Measurements from ENCODE around the gene CYB5R3.
"Not testable (repeated sequence)": the region's sequence is repeated elsewhere in the genome, so short reads cannot be mapped to it uniquely, and the experiment has no call there.

The CYB5R3 gene

DNA sequence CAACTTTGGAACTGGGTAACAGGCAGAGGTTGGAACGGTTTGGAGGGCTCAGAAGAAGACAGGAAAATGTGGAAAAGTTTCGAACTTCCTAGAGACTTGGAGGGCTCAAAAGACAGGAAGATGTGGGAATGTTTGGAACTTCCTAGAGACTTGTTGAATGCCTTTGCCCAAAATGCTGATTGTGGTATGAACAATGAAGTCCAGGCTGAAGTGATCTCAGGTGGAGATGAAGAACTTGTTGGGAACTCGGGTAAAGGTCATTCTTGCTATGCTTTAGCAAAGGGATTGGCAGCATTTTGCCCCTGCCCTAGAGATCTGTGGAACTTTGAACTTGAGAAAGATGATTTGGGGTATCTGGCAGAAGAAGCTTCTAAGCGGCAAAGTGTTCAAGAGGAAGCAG lies 28.7 kb upstream of the CYB5R3 start:
- DNase-seq = not testable (repeated sequence)

DNA sequence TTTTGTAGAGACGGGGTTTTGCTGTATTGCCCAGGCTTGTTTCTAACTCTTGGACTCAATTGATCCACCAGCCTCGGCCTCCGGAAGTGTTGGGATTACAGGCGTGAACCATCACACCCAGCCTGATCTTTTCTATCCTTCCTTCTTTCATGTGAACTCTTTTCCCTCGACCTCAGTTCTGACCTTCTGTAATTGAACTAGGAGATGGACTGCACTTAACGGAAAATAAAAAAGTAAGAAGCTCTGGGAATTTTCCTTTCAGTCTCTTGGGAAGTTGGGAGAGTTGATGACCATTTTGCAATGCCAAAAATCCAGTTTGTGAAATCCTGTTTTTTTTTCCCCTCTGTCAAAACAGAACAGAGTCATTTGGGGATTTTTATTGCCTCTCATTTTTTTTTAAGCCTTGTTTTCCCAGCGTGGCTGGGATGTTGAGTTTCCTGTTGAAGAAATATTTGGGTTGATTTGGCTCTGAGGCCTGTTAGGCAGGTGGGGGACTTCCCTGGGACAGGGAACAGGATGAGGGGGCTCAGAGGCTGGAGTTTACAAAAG lies 26.9 kb upstream of the CYB5R3 start:
- DNase-seq = no peak

DNA sequence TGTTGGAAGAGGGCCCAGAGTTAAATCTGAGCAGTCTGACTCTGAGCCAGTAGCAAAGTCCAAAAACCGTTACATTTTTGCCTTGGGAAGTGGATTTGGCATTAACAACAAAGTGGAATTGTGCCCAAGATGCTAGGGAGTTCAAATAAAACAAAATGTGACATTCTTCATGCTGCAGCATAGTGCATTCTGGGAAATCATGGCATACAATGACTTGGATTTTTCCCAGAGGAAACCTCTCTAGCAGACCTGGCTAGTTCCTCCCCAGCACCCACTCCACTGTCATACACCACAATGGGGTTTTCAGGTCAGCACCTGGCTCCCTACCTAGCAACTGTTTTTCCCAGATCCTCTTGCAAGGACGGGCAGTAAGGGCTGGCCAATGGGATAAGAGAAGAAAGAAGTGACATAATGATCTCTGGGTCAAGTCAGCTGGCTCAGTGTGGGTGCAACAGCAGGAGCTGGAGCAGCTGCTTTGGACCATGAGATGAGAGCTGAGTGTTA lies 24.8 kb upstream of the CYB5R3 start:
- DNase-seq = no peak

DNA sequence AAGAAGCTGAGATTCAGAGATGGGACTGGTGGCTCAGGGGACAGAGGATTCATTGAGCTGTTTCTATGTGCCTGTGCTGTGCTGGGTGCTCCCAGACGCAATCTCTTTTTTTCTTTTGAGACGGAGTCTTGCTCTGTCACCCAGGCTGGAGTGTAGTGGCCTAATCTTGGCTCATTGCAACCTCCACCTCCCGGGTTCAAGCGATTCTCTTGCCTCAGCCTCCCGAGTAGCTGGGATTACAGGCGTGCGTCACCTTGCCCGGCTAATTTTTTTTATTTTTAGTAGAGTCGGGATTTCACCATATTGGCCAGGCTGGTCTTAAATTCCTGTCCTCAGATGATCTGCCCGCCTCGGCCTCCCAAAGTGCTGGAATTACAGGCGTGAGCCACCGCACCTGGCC lies 23.9 kb upstream of the CYB5R3 start:
- not testable (repeated sequence) for DNase-seq

DNA sequence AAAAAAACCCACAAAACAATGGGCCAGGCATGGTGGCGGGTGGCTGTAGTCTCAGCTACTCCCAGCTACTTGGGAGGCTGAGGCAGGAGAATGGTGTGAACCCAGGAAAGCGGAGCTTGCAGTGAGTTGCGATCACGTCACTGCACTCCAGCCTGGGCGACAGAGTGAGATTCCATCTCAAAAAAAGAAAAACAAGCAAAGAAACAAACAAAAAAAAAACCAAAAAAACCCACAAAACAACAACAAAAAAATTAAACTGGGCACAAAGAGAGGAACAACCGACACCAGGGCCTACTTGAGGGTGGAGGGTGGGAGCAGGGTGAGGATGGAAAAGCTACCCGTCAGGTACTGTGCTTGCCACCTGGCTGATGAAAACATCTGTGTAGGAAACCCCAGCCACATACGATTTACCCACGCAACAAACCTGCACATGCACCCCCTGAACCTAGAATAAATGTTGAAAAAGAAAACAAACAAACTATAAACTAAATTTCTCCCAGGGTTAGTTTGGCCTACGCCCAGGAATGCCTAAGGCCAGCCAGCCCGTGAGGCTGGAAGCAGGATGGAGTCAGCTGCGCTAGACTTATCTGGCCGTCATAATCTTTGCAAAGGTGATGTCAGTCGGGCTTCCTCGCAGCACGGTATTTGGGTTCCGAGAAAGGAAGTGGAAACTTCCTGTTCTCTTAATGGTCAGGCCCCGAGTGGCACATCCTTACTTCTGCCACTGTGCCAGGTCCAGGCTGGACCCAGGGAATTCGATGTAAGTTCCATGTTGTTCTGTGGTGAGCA lies 21.9 kb upstream of the CYB5R3 start:
- DNase-seq = no peak

- no peak for DNase-seq
Observed at GRCh38 chr22:42670046-42670445, 20.9 kb upstream of the CYB5R3 start.

- not testable (repeated sequence) for DNase-seq
Observed at GRCh38 chr22:42666393-42666792, 17.2 kb upstream of the CYB5R3 start.

DNA sequence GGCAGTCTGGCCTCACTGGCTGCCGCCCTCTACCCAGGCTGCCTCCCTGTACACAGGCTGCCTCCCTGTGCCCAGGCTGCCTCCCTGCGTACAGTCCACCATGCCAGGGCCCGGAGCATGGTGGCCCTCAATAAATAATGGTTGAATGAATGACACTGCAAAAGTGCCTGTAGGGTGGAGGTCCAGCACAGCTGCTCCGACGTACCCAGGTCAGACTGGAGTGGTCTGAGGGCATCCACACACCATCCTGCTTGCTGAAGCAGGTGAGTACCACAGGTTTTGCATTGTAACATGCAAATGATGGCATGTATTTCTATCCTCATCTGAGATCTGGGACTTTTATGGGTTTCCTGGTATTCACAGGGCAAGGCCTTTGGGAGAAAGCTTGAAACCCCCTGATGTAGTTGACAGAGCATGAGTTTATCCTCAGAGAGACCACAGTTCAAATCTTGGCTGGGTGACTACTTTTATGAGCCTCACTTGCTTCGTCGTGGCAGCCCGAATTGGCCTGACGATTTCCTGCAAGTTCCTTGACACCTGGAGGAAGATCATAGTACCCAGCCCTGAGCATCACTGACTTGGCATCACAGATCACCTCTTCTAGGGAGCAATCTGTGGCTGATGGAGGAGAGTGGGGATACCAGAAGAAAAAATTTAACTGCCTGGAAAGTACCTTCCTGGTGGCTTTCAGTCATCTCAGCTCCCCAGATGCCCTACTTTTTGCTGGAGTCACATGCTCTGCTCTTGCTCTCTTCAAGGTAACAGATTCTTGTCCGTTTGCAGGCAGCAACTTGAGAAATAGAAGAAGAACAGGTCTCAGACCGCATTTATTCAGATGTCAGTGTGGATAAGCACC lies 16.0 kb upstream of the CYB5R3 start:
- no peak for DNase-seq

DNA sequence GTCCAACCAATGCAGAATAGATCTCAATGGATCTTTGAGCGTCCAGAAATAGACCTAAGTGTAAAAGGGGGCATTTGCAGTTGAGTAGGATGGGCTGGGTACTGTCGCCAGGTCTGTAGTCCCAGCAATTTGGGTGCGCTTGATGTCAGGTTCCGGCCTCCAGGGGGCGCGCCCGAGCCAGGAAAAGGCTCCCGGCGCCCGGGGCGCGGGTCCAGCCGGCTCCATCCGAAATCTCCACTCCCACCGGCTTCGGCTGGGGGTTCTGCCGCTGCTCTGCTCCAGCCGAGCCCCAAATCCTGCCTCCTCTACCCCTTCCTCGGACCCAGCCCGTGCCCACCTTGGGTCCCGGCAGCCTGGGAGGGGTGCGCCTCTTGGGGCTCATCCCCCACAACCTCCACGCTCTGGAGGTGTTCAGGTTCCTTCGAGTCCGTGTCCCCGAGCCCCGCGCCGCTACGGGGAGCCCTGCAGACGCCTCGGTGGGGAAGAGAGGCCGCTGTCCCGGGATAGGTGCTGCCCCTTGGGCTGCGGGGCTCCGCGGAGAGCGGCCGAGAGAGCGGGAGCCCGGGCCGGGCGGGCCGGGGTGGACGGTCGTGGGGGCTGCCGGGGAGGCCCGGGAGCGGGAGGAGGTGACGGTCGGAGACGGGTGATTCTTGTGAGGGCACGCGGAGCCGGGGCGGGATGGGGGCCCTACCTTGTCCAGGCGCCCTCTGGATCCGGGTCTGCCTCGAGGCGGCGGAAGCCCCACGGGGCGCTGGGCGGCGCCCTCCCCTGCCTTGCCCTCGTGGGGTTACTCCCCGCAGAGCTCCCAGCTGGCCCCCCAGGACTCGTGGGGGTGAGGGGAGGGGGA lies 13.0 kb upstream of the CYB5R3 start:
- peak; percentile 6 for DNase-seq

DNA sequence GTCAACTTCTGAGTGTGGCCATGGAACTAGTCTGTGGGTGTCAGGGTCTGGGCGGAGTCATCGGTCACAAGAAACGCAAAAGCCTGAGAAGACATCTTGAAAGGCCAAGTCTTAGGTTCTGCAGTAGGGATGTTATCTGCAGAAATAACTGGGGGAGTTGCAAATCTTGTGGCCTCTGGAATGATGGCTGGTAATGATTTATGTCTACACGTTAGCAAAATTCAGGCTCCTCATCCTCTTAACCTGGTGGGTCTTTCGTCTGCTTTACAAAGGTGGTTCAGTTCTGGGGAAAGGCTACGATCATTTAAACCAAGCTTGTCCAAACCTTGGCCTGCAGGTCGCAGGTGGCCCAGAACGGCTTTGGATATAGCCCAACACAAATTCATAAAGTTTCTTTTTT lies 7.4 kb upstream of the CYB5R3 start:
- DNase-seq = no peak

GRCh38 chr22:42655693-42656092 lies 6.5 kb upstream of the CYB5R3 start:
- DNase-seq = peak; percentile 79

- no peak for DNase-seq
Observed at GRCh38 chr22:42654436-42655073, 5.4 kb upstream of the CYB5R3 start.

- DNase-seq = no peak
Observed at GRCh38 chr22:42653999-42654398, 4.8 kb upstream of the CYB5R3 start.

- no peak for DNase-seq
Observed at GRCh38 chr22:42651134-42651533, 1.9 kb upstream of the CYB5R3 start.

- DNase-seq = no peak
Observed at GRCh38 chr22:42648368-42649245, 585 bp downstream of the CYB5R3 start.

DNA sequence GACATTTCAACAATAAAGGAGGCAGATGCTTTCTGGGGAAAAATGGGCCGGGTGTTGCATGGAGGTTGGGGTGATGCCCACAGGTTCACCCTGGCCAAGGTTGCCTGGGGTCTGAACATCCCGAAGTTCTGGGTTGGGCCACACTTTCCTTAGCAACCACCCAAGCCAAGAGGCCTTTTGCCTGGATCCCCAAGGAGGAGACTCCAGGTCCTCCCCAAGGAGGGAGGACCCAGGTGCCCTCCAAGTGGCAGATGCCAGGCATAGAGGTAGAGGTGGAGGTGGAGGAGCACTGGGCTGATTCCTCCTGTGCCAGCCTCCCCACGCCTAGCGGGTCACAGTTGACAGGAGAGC lies 1.2 kb downstream of the CYB5R3 start:
- DNase-seq = no peak

- no peak for DNase-seq
Observed at GRCh38 chr22:42646569-42647525, 2.3 kb downstream of the CYB5R3 start.

DNA sequence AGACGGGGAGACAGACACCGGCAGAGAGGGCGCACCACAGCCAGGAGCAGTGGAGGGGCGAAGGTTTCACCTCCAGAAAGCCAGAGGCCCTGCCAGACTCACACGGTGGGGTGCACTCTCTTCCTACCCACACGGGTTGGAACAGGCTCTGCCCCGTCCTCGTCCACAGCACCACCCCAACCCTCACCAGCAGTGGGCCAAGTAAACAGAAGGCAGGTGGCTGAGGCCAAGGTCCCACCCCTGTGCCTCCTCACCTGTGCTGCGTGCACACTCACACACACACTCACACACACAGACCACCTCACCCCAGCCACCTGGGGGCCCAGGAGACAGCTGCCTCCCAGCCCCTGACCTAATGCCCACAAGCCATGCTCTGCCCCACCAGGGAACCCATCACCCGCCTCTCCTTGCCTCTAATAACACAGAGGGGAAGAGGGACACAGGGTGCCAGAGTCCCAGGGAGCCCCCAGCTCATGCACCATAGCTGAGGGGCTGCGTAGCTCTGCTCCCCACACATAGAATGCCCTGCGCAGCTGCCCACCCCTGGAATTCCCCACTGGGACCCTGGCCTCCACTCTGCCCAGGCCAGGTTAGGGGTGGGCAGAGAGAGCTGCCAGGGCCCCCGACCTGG lies 3.1 kb downstream of the CYB5R3 start:
- no peak for DNase-seq

DNA sequence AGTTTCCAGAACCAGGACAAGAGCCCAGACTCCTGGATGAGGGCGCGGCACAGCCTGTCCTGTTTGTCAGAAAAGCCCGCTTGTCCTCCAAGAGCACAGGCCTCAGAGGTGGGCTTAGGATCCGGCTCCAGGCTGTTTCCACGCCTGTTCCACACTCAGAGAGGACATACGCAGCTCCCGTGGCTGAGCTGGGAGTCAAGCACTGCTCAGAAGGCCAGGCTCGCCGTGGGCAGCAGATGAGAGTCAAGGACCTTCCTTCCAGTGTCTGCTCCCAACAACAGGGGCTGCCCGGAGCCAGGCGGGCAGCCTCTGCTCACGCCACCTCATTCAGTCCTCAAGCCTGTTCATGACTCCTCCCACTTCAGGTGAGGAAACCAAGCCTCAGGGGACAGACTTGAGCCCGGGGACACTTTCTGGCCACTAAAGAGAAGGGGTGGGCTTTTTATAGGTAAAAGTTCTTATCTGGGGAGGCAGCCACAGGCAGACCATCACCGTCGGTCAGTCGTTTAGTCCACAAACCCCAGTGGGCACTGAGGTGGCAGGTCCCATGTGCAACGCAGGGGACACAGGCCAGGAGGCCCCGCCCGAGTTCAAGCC lies 3.8 kb downstream of the CYB5R3 start:
- DNase-seq = no peak

Data from NCI-H187 treated with DMSO at 0.1 percent for 48 hours (cell line).